CD8-positive, alpha-beta memory T cell (primary cell): ENCODE results near the gene ATP2B1. TPM values are rescaled to one million over a fixed set of nuclear protein-coding genes. Genes with fewer than 3 reads are reported as not detected.

Source experiments
- CTCF ChIA-PET: fragments of 350-600 bp; sonication (Branson Sonifier 250); formaldehyde crosslinking; loops from one replicate; lab custom pipeline; 2021; ENCODE audit warnings: antibody characterized with exemption; lab: Charles Lee
- POLR2A ChIA-PET: fragments of 350-600 bp; sonication (Branson Sonifier 250); formaldehyde crosslinking; loops from one replicate; lab custom pipeline; 2021; ENCODE audit warnings: antibody characterized with exemption; lab: Charles Lee
- DNase-seq, 5 donors: peaks; one replicate each; pipeline versions ENCODE4 v3.0.0 to v3.0.0-alpha.2; 2020 to 2022; ENCODE audit warnings: mixed read lengths in 1 of 5
- H3K27ac ChIP-seq: one replicate; pipeline ENCODE4 v1.7.0; 2013; ENCODE audit warnings: low read depth, mild to moderate bottlenecking, low read length, moderate library complexity
- H3K27me3 ChIP-seq: 2 replicates; pipeline ENCODE4 v1.7.0; 2013; ENCODE audit warnings: low read length, mild to moderate bottlenecking; ENCODE audit not compliant: insufficient read depth, poor library complexity, severe bottlenecking
- H3K36me3 ChIP-seq: 2 replicates; pipeline ENCODE4 v1.7.0; 2013; ENCODE audit warnings: mild to moderate bottlenecking, low read length, moderate library complexity; ENCODE audit not compliant: insufficient read depth
- H3K4me1 ChIP-seq: 2 replicates; pipeline ENCODE4 v1.7.0; 2013; ENCODE audit warnings: mild to moderate bottlenecking, low read length, moderate library complexity; ENCODE audit not compliant: insufficient read depth
- H3K4me3 ChIP-seq: 2 replicates; pipeline ENCODE4 v1.7.0; 2013; ENCODE audit warnings: mild to moderate bottlenecking, low read length
- H3K9me3 ChIP-seq: 2 replicates; pipeline ENCODE4 v1.7.0; 2013; ENCODE audit warnings: mild to moderate bottlenecking, low read length
- H3K27ac Mint-ChIP-seq, 8 donors: one replicate each; pipeline ENCODE4 v1.8.0; 2020 to 2021; ENCODE audit warnings: mixed read lengths in 8 of 8, mild to moderate bottlenecking in 6 of 8, inconsistent platforms in 3 of 8, moderate library complexity in 3 of 8
- H3K27me3 Mint-ChIP-seq, 2 donors: one replicate each; pipeline ENCODE4 v1.8.0; 2020 to 2021; ENCODE audit warnings: mixed read lengths in 2 of 2, mild to moderate bottlenecking in 1 of 2, moderate library complexity in 1 of 2
- H3K36me3 Mint-ChIP-seq, 3 donors: one replicate each; pipeline ENCODE4 v1.8.0; 2020 to 2021; ENCODE audit warnings: mixed read lengths in 3 of 3, inconsistent platforms in 1 of 3, mild to moderate bottlenecking in 1 of 3
- H3K4me1 Mint-ChIP-seq, 3 donors: one replicate each; pipeline ENCODE4 v1.8.0; 2020 to 2021; ENCODE audit warnings: mixed read lengths in 3 of 3, inconsistent platforms in 1 of 3, mild to moderate bottlenecking in 1 of 3
- H3K4me3 Mint-ChIP-seq, 7 donors: one replicate each; pipeline ENCODE4 v1.8.0; 2020 to 2021; ENCODE audit warnings: mixed read lengths in 7 of 7, mild to moderate bottlenecking in 6 of 7, moderate library complexity in 4 of 7, inconsistent platforms in 2 of 7
- H3K9me3 Mint-ChIP-seq, 5 donors: one replicate each; pipeline ENCODE4 v1.8.0; 2020 to 2022; ENCODE audit warnings: mixed read lengths in 5 of 5, mild to moderate bottlenecking in 3 of 5, moderate library complexity in 2 of 5, inconsistent platforms in 1 of 5
- polyA plus RNA-seq: library from polyadenylated mRNA; unstranded; fragments of 300-500 nt; fragmentation: Illumina TruSeq; gene quantifications from one replicate; pipeline ENCODE4 v1.2.3, GENCODE V29; 2021
- total RNA-seq, 2 experiments: library from RNA; stranded (reverse); gene quantifications; one replicate each; pipeline ENCODE4 v1.2.3, GENCODE V29; 2021

Gene ATP2B1
- total and polyA plus RNA-seq, 3 experiments from 2014 or later = 32.7 to 45.3 (median 32.8) TPM

DNA sequence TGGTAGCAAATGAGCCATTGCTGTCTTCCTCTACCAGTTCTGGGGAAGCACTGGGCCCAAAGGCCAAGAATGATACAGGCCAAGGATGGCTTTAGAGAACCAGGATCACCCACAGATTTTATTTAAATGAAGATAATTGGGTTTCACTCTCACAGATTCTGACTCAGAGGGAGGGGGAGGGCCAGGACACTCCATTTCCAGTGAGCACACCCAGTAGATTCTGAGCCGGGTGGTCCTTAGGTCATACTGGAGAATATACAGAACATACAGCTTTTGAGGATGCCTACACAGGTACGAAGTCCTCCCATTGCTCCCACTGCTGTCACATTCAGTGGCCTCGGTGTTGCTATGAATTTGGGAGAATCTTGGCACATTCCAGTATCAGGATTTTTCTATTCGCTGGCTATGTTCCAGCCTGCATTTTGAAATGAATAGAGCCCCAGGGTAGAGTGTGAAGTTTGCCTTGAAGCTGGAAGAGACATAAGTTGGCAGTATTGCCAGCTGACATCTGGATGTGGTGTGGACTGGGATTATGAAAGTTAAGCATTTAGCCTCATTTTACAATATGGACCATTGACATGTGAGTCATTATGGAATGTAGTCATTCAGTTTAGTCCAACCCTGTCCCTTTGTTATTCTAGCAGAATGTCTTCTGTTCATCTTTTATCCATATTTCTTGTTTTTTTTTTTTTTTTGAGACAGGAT, 137.0 kb downstream of the ATP2B1 start:
- CTCF ChIA-PET = no interaction called here

GRCh38 chr12:89568484-89568883, 140.2 kb downstream of the ATP2B1 start:
- H3K27me3 Mint-ChIP-seq = no peaks in the 10 kb centered on the region
- CTCF ChIA-PET = no interaction called here
- H3K36me3 Mint-ChIP-seq = peaks cover 0 to 17% (median 3%) of the 10 kb centered on the region in 3 donors
- no peaks in the 10 kb centered on the region for H3K9me3 ChIP-seq
- no peaks in the 10 kb centered on the region for H3K36me3 ChIP-seq
- H3K4me3 ChIP-seq = no peak overlapping the region
- no peaks in the 10 kb centered on the region for H3K27me3 ChIP-seq
- no peaks in the 10 kb centered on the region for H3K4me1 Mint-ChIP-seq
- no peak overlapping the region for H3K27ac Mint-ChIP-seq
- no peak overlapping the region for H3K4me3 Mint-ChIP-seq
- no peak for DNase-seq
- no peaks in the 10 kb centered on the region for H3K9me3 Mint-ChIP-seq
- no peak overlapping the region for H3K27ac ChIP-seq
- no peaks in the 10 kb centered on the region for H3K4me1 ChIP-seq
- POLR2A ChIA-PET = no interaction called here

More for the DNA sequence above, 137.0 kb downstream of the ATP2B1 start:
- Mint-ChIP-seq H3K27me3 (no peaks in the 10 kb centered on the region), H3K9me3 (no peaks in the 10 kb centered on the region), H3K4me1 (peaks cover 0 to 7% (median 5%) of the 10 kb centered on the region in 3 donors), H3K27ac (no peak overlapping the region), H3K36me3 (peaks cover 0 to 12% (median 3%) of the 10 kb centered on the region in 3 donors), H3K4me3 (no peak overlapping the region)
- H3K4me1 ChIP-seq = no peaks in the 10 kb centered on the region
- H3K27me3 ChIP-seq = no peaks in the 10 kb centered on the region
- no peaks in the 10 kb centered on the region for H3K36me3 ChIP-seq
- DNase-seq = no peak
- no peaks in the 10 kb centered on the region for H3K9me3 ChIP-seq
- no peak overlapping the region for H3K4me3 ChIP-seq
- no peak overlapping the region for H3K27ac ChIP-seq
- POLR2A ChIA-PET = no interaction called here

DNA sequence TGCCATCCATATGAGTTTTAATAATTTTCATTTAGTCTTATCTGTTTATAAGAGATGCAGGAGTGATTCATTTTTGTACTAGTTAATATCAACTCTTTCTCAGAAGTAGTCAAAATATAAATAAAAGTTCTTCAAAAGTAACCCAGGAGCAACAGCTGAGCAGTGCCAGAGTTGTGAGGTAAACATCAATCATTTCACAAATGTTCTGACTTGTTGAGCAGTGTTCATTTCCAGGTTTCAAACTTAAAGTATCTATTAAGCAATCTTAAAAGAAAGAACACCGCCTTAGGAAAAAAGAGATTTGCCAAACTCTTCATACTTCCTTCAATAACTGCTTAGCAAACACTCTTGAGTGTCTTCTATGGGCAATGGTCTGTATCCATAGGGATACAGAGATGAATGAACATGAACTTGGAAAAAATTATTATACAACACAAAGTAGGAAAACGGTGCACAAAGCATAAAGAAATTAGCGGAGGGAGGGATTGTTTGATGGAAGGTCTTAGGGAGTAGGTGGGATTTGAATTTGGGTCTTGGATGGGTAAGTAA, 140.9 kb downstream of the ATP2B1 start:
- Mint-ChIP-seq H3K27me3 (no peaks in the 10 kb centered on the region), H3K9me3 (no peaks in the 10 kb centered on the region), H3K27ac (no peak overlapping the region), H3K4me3 (no peak overlapping the region), H3K4me1 (no peaks in the 10 kb centered on the region), H3K36me3 (peaks cover 0 to 23% (median 3%) of the 10 kb centered on the region in 3 donors)
- no peaks in the 10 kb centered on the region for H3K36me3 ChIP-seq
- no peak for DNase-seq
- ChIA-PET POLR2A (no interaction called here), CTCF (no interaction called here)
- H3K27ac ChIP-seq = no peak overlapping the region
- no peaks in the 10 kb centered on the region for H3K9me3 ChIP-seq
- H3K4me3 ChIP-seq = no peak overlapping the region
- H3K4me1 ChIP-seq = no peaks in the 10 kb centered on the region
- no peaks in the 10 kb centered on the region for H3K27me3 ChIP-seq

DNA sequence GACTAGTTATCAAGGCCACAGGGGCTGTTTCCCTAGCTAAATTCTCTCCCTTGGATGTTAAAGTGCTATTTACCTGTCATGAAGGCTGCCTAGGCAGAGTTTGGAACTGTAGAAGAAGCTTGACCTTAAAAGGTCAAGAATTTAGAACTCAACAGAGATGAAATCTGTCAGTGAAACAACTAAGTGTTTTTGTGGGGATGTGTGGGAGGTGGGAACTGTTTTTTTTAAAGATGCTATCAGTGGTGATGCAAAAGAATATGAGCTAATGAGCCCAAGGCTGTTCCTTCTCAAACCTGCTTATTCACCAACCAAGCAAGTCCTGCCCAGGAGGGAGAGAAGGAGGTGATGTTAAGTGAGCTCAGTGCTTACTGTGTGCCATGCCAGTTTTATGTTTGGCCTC, 142.0 kb downstream of the ATP2B1 start:
- POLR2A ChIA-PET = no interaction called here
- H3K4me1 Mint-ChIP-seq = no peaks in the 10 kb centered on the region
- H3K27ac Mint-ChIP-seq = no peak overlapping the region

GRCh38 chr12:89565002-89565401, 143.6 kb downstream of the ATP2B1 start:
- H3K9me3 ChIP-seq = no peaks in the 10 kb centered on the region
- no peaks in the 10 kb centered on the region for H3K27me3 ChIP-seq
- H3K36me3 ChIP-seq = no peaks in the 10 kb centered on the region
- Mint-ChIP-seq H3K4me1 (no peaks in the 10 kb centered on the region), H3K27me3 (no peaks in the 10 kb centered on the region), H3K36me3 (peaks cover 0 to 24% (median 3%) of the 10 kb centered on the region in 3 donors), H3K27ac (no peak overlapping the region), H3K4me3 (no peak overlapping the region), H3K9me3 (no peaks in the 10 kb centered on the region)
- no peak overlapping the region for H3K4me3 ChIP-seq
- no peak for DNase-seq
- H3K4me1 ChIP-seq = no peaks in the 10 kb centered on the region
- ChIA-PET POLR2A (no interaction called here), CTCF (no interaction called here)
- no peak overlapping the region for H3K27ac ChIP-seq

More for the DNA sequence above, 142.0 kb downstream of the ATP2B1 start:
- H3K27me3 ChIP-seq = no peaks in the 10 kb centered on the region
- no peaks in the 10 kb centered on the region for H3K9me3 ChIP-seq
- no peak overlapping the region for H3K4me3 ChIP-seq
- Mint-ChIP-seq H3K4me3 (no peak overlapping the region), H3K36me3 (peaks cover 0 to 31% (median 3%) of the 10 kb centered on the region in 3 donors), H3K9me3 (no peaks in the 10 kb centered on the region), H3K27me3 (no peaks in the 10 kb centered on the region)
- H3K36me3 ChIP-seq = no peaks in the 10 kb centered on the region
- CTCF ChIA-PET = interaction anchor here (0.9 kb wide), 1 partner anchor 42 kb away, joined by 3 read pairs; the partner anchor contains the start of gene GALNT4
- no peaks in the 10 kb centered on the region for H3K4me1 ChIP-seq
- DNase-seq = no peak
- H3K27ac ChIP-seq = no peak overlapping the region

DNA sequence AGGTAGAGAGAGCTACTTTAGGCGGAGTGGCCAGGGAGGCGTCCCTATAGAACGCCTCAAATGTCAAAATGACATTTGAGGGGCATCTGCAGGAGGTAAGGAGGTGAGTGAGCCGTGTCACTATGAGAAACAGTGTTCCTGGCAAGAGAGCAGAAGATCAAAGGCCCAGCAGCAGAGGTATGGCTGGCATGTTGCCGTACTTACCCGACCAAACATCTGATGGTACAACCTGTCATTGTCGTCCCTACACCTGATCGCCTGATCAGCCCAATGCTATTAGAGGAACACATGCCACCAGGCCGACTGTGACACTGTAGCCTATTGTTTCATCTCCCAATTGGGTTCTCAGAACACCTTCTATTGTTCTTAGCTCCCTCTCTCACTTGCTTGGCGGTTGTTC, 148.9 kb downstream of the ATP2B1 start:
- Histone ChIP-seq H3K36me3 (no peaks in the 10 kb centered on the region), H3K27ac (no peak overlapping the region), H3K27me3 (no peaks in the 10 kb centered on the region), H3K4me1 (no peaks in the 10 kb centered on the region), H3K4me3 (no peak overlapping the region), H3K9me3 (no peaks in the 10 kb centered on the region)
- Mint-ChIP-seq H3K9me3 (no peaks in the 10 kb centered on the region), H3K4me1 (no peaks in the 10 kb centered on the region), H3K27ac (no peak overlapping the region), H3K4me3 (no peak overlapping the region), H3K27me3 (no peaks in the 10 kb centered on the region), H3K36me3 (peaks cover 0 to 19% (median 2%) of the 10 kb centered on the region in 3 donors)
- CTCF ChIA-PET = no interaction called here
- no peak for DNase-seq
- POLR2A ChIA-PET = no interaction called here

DNA sequence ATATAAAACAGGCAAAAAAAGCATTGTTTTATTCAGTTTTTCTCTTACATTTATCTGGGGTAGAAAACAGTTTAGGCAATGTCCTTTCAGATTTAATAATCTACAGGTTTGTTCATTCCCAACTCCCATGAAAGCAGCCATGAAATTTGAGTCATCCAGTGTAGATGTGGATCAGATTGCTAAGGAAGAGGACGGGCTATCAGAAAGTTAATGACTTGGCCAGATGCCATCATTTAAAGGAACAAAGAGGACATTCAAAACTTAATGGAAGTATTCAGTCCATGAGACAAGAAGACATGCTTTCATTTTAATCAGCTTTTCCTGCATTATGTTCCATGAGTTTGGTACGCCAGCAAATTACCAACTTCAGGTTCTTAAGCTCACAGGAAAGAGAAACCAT, 151.7 kb downstream of the ATP2B1 start:
- Mint-ChIP-seq H3K9me3 (peaks cover 0 to 5% (median 0%) of the 10 kb centered on the region in 5 donors), H3K4me3 (no peak overlapping the region), H3K27ac (no peak overlapping the region), H3K27me3 (peaks cover 4% of the 10 kb centered on the region in 2 donors), H3K4me1 (no peaks in the 10 kb centered on the region), H3K36me3 (peaks cover 0 to 6% (median 5%) of the 10 kb centered on the region in 3 donors)
- no peak for DNase-seq
- H3K27ac ChIP-seq = no peak overlapping the region
- H3K9me3 ChIP-seq = no peaks in the 10 kb centered on the region
- H3K4me3 ChIP-seq = no peak overlapping the region
- no peaks in the 10 kb centered on the region for H3K27me3 ChIP-seq
- no peaks in the 10 kb centered on the region for H3K4me1 ChIP-seq
- CTCF ChIA-PET = no interaction called here
- POLR2A ChIA-PET = no interaction called here
- no peaks in the 10 kb centered on the region for H3K36me3 ChIP-seq

GRCh38 chr12:89552376-89552775, 156.3 kb downstream of the ATP2B1 start:
- ChIA-PET CTCF (no interaction called here), POLR2A (no interaction called here)
- Histone ChIP-seq H3K9me3 (no peaks in the 10 kb centered on the region), H3K27me3 (no peaks in the 10 kb centered on the region), H3K36me3 (no peaks in the 10 kb centered on the region), H3K4me3 (no peak overlapping the region), H3K4me1 (no peaks in the 10 kb centered on the region), H3K27ac (no peak overlapping the region)
- no peak overlapping the region for H3K4me3 Mint-ChIP-seq
- H3K9me3 Mint-ChIP-seq = peaks cover 0 to 5% (median 0%) of the 10 kb centered on the region in 5 donors
- DNase-seq = no peak
- peaks cover 0 to 5% (median 3%) of the 10 kb centered on the region in 3 donors for H3K36me3 Mint-ChIP-seq
- no peaks in the 10 kb centered on the region for H3K4me1 Mint-ChIP-seq
- peaks cover 4% of the 10 kb centered on the region in 2 donors for H3K27me3 Mint-ChIP-seq
- H3K27ac Mint-ChIP-seq = no peak overlapping the region
